ENCODE data around the gene MRPL28. TPM values are rescaled to one million over a fixed set of nuclear protein-coding genes. Genes with fewer than 3 reads are reported as not detected.
A peak's percentile ranks its signal among the peaks of the same experiment; 100 is the strongest.

The MRPL28 gene
- total RNA-seq, 4 donors from 2014 or later, result 47.7 to 93.5 (median 55.8) TPM

DNA sequence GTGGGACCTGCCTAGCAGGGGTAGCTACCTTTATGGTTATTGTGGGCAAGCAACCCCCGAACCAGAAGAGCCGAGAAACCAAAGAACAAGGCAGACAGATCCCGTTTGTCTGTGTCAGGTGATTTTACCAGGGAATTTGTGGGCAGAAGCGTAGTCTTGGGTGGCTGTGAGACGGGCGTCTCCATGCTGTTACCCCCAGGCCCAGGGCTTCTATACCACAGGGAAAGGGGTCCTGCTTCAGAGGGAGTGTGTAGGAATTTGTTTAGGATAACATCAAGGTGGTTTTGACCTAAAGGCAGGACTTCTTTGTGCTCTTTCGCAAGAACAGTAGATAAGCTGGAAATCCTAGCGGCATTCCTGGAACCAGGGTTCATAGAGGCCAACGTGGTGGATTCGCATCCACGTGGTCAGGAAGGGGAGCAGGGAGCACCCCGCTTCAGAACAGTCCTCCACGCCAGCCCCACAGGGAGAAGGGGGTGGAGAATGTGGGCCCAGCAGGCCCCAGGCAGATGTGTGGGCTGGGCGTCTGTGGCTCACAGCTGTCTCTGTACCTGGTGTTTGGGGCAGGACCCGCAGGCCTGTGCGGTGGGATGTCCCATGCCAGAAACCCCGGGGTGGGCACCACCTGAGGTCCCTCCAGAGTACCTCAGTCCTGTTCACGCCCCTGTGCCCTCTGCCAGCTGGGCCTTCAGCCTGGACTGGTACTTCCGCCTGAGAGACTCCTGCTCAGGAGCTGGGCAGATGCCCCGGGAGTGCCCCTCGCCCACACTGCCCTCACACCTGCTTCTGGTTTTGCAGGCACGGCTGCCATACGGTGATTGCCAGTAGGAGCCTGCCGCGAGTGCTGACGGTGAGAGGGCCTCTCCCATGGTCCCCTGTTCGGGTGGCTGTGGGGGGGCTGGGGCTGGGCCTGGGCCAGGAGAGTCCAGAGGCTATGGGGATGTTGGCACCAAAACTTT is 35.5 kb upstream of the MRPL28 start:
- TF ChIP-seq, protein P1, sequence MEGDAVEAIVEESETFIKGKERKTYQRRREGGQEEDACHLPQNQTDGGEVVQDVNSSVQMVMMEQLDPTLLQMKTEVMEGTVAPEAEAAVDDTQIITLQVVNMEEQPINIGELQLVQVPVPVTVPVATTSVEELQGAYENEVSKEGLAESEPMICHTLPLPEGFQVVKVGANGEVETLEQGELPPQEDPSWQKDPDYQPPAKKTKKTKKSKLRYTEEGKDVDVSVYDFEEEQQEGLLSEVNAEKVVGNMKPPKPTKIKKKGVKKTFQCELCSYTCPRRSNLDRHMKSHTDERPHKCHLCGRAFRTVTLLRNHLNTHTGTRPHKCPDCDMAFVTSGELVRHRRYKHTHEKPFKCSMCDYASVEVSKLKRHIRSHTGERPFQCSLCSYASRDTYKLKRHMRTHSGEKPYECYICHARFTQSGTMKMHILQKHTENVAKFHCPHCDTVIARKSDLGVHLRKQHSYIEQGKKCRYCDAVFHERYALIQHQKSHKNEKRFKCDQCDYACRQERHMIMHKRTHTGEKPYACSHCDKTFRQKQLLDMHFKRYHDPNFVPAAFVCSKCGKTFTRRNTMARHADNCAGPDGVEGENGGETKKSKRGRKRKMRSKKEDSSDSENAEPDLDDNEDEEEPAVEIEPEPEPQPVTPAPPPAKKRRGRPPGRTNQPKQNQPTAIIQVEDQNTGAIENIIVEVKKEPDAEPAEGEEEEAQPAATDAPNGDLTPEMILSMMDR (IDR thresholded peaks at IDR 0.05), result no peak
- TF ChIP-seq POLR2AphosphoS5 (IDR thresholded peaks at IDR 0.05) (no peak), POLR2A (IDR thresholded peaks at IDR 0.05) (no peak), EP300 (IDR thresholded peaks at IDR 0.05) (no peak)

DNA sequence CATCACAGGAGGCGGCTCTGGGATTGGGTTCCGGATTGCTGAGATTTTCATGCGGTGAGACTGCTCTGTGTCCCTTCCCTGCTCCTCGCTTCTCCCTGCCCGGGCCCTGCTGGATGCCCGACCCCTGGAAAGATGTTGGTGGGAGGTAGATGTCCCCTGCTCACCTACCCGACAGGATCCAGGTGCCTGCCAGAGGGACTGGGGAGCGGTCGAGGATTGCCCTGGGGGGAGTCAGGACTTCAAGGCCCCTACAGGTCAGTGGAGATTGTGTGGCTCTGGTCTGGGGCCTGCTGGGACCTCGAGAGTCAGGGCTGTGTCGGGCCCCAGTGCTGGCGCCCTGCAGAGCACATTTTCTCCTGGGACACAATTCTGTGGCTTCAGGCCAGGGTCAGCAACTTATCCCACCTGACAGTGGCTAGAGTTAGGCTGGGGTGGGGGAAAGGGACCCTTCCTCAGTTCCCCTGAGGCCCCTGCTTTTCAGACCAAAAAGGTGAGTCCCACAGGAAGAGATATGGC is 34.7 kb upstream of the MRPL28 start:
- WGBS, 2 donors (ENCODE audit: low coverage in 1 of 2), result no CpG with 5 or more reads among the region's 12 CpGs

More for the DNA sequence above, 35.5 kb upstream of the MRPL28 start:
- H3K4me3 ChIP-seq, result no peak overlapping the region
- H3K27ac ChIP-seq, result no peak overlapping the region
- 80 to 87% methylated on average over 1 to 3 of the region's 27 CpGs for WGBS, 2 donors (ENCODE audit: low coverage in 1 of 2)
- H3K27me3 ChIP-seq, result no peaks in the 10 kb centered on the region
- peaks cover 0 to 18% (median 3%) of the 10 kb centered on the region in 3 donors for H3K4me1 ChIP-seq
- no peak for ATAC-seq
- peaks cover 0 to 35% of the 10 kb centered on the region in 2 donors for H3K36me3 ChIP-seq
- no peaks in the 10 kb centered on the region for H3K9me3 ChIP-seq

DNA sequence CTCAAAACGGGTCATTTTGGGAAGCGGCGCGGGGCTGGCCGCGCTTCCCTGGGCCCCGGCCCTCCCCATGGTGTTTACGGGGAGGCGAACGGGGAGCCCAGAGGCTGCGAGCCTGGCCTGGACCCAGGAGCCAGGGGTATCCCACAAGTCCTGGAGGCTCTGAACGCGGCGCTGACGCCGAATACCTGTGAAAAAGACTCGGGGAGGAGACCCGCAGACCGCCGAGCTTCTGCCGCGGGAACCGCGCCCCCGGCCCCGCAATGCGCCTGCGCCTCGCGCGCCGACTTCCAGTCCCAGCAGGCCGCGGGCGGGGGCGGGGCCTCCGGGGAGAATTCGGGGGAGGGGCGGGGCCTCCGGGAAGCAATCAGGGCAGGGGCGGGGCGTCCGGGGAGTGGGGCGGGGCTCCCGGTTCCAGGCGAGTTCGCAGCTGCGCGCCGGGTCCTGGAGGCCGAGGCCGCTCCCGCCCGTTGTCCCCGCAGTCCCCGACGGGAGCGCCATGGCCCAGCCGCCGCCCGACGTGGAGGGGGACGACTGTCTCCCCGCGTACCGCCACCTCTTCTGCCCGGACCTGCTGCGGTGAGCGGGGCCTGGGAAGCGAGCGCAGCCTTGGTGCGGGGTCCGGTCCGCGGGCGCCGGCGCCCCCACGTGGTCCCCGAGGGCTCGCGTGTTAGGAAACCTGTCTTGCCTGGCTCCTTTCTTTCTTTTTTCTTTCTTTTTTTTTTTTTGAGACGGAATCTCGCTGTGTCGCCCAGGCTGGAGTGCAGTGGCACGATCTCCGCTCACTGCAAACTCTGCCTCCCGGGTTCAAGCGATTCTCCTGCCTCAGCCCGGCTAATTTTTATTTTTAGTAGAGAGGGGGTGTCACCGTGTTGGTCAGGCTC is 31.4 kb upstream of the MRPL28 start, which contains the start of gene DECR2:
DECR2 (plus strand) TSS at position 418 of the 881 bp plus-strand sequence; CDS start at position 497, 79 bp downstream.
- 0 to 4% methylated on average over 1 to 5 of the region's 91 CpGs for WGBS, 2 donors (ENCODE audit: low coverage in 1 of 2)
- peaks cover 0 to 12% of the 10 kb centered on the region in 2 donors for H3K36me3 ChIP-seq
- peak; percentile 89 for ATAC-seq
- H3K27me3 ChIP-seq, result no peaks in the 10 kb centered on the region
- TF ChIP-seq EP300 (IDR thresholded peaks at IDR 0.05), result no peak
- TF ChIP-seq, protein P1 (IDR thresholded peaks at IDR 0.05), result peak in 3 of 4 experiments; percentile 50 to 77 (median 52)
- peak; percentile 57 to 76 for TF ChIP-seq POLR2A (IDR thresholded peaks at IDR 0.05)
- peak; percentile 57 for TF ChIP-seq POLR2AphosphoS5 (IDR thresholded peaks at IDR 0.05)
- no peaks in the 10 kb centered on the region for H3K9me3 ChIP-seq
- H3K4me3 ChIP-seq, result peak within 1 kb of the TSS; percentile 83 to 84
- H3K27ac ChIP-seq, result peak within 1 kb of the TSS; percentile 73 to 97 (median 90)
- peaks cover 0 to 50% (median 11%) of the 10 kb centered on the region in 3 donors for H3K4me1 ChIP-seq

More for the DNA sequence above, 34.7 kb upstream of the MRPL28 start:
- no peak for TF ChIP-seq POLR2A (IDR thresholded peaks at IDR 0.05)
- TF ChIP-seq EP300 (IDR thresholded peaks at IDR 0.05), result no peak
- TF ChIP-seq, protein P1 (IDR thresholded peaks at IDR 0.05), result no peak
- no peak for TF ChIP-seq POLR2AphosphoS5 (IDR thresholded peaks at IDR 0.05)
- Histone ChIP-seq H3K36me3 (peaks cover 0 to 28% of the 10 kb centered on the region in 2 donors), H3K4me1 (peaks cover 0 to 26% (median 8%) of the 10 kb centered on the region in 3 donors), H3K27me3 (no peaks in the 10 kb centered on the region), H3K4me3 (no peak overlapping the region), H3K9me3 (no peaks in the 10 kb centered on the region), H3K27ac (no peak overlapping the region)
- ATAC-seq, result no peak

DNA sequence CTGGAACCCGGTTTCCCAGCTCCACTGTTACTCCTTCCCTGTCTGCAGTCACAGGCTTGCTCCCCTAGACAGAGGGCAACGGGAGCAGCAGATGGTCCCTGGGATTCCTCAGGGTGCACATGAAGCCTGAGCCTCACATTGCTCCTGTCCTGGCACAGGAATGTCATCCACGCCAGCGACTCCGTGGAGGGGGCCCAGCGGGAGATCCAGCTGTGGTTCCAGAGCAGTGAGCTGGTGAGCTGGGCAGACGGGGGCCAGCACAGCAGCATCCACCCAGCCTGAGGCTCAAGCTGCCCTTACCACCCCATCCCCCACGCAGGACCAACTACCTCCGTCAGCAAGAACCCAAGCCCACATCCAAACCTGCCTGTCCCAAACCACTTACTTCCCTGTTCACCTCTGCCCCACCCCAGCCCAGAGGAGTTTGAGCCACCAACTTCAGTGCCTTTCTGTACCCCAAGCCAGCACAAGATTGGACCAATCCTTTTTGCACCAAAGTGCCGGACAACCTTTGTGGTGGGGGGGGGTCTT is 29.8 kb upstream of the MRPL28 start:
- Histone ChIP-seq H3K27ac (peak overlapping the region in 3 of 4 donors; percentile 89 to 97 (median 90)), H3K9me3 (no peaks in the 10 kb centered on the region), H3K27me3 (no peaks in the 10 kb centered on the region), H3K4me1 (peaks cover 0 to 61% (median 11%) of the 10 kb centered on the region in 3 donors), H3K36me3 (peaks cover 0 to 12% of the 10 kb centered on the region in 2 donors), H3K4me3 (peak overlapping the region in 1 of 2 donors; percentile 84)
- ATAC-seq, result no peak
- 84% methylated on average over 3 of the region's 10 CpGs; no CpG with 5 or more reads in 1 of the 2 donors for WGBS, 2 donors (ENCODE audit: low coverage in 1 of 2)
- TF ChIP-seq POLR2A (IDR thresholded peaks at IDR 0.05), result no peak
- TF ChIP-seq EP300 (IDR thresholded peaks at IDR 0.05), result no peak
- TF ChIP-seq, protein P1 (IDR thresholded peaks at IDR 0.05), result no peak
- no peak for TF ChIP-seq POLR2AphosphoS5 (IDR thresholded peaks at IDR 0.05)

All from gastroesophageal sphincter (tissue), 4 donors.